Thoracic aorta (tissue), 2 donors: ENCODE results near the gene KIF4A. TPM values are rescaled to one million over a fixed set of nuclear protein-coding genes. Genes with fewer than 3 reads are reported as not detected.

Source experiments
- ATAC-seq: fragments of 150-250 bp; one replicate; pipeline ENCODE4 v1.8.0; 2017; ENCODE audit warnings: low read depth; ENCODE audit not compliant: insufficient number of reproducible peaks, low FRiP score
- DNase-seq: peaks from one replicate; pipeline ENCODE4 v3.0.0-alpha.2; 2020; ENCODE audit warnings: low spot score
- H3K27ac ChIP-seq, 2 donors: fragments of 200-600 bp; sonication (generic); 1 replicate in 1 of 2; 2 replicates in 1 of 2; pipeline ENCODE4 v1.5.1; 2016; ENCODE audit warnings: mild to moderate bottlenecking in 2 of 2, moderate library complexity in 2 of 2
- H3K27me3 ChIP-seq: fragments of 200-600 bp; sonication (generic); replicated peaks from 2 replicates; pipeline ENCODE4 v1.6.0; 2016; ENCODE audit warnings: mild to moderate bottlenecking; ENCODE audit not compliant: insufficient read depth
- H3K36me3 ChIP-seq: fragments of 200-600 bp; sonication (generic); one replicate; pipeline ENCODE4 v1.5.1; 2016
- H3K4me1 ChIP-seq, 2 donors: fragments of 200-600 bp; sonication (generic); 1 replicate in 1 of 2; 2 replicates in 1 of 2; pipeline versions ENCODE4 v1.5.1 to v1.6.0; 2016; ENCODE audit warnings: low read depth in 2 of 2, mild to moderate bottlenecking in 1 of 2; ENCODE audit not compliant: control insufficient read depth in 1 of 2
- H3K4me3 ChIP-seq: fragments of 200-600 bp; sonication (generic); 2 replicates; pipeline ENCODE4 v1.5.1; 2016; ENCODE audit warnings: mild to moderate bottlenecking
- H3K9me3 ChIP-seq: fragments of 200-600 bp; sonication (generic); 2 replicates; pipeline ENCODE4 v1.5.1; 2016
- CTCF ChIP-seq: fragments of 200-600 bp; sonication (generic); IDR thresholded peaks from one replicate; pipeline ENCODE4 v1.5.1; 2019; ENCODE audit warnings: antibody characterized with exemption
- total RNA-seq, 2 donors: library from RNA; depleted of rRNA; stranded (reverse); fragments of >200 nt; gene quantifications; one replicate each; pipeline versions ENCODE4 v1.1.0 to v1.2.3, GENCODE V29; 2016

Gene KIF4A
- total RNA-seq, 2 donors from 2014 or later, result 1.7 TPM; not detected in 1

GRCh38 chrX:70247252-70247651 is 42.7 kb upstream of the KIF4A start:
- Histone ChIP-seq H3K27ac (no peak overlapping the region), H3K4me3 (no peak overlapping the region), H3K9me3 (no peaks in the 10 kb centered on the region), H3K27me3 (no peaks in the 10 kb centered on the region), H3K4me1 (no peaks in the 10 kb centered on the region), H3K36me3 (no peaks in the 10 kb centered on the region)
- ATAC-seq (no peak), DNase-seq (no peak)
- TF ChIP-seq CTCF, result no peak

GRCh38 chrX:70252491-70252890 is 37.4 kb upstream of the KIF4A start:
- no peaks in the 10 kb centered on the region for H3K36me3 ChIP-seq

GRCh38 chrX:70253377-70254062 is 36.4 kb upstream of the KIF4A start:
- Histone ChIP-seq H3K36me3 (no peaks in the 10 kb centered on the region), H3K27me3 (no peaks in the 10 kb centered on the region), H3K4me3 (no peak overlapping the region), H3K27ac (no peak overlapping the region), H3K9me3 (no peaks in the 10 kb centered on the region), H3K4me1 (no peaks in the 10 kb centered on the region)
- DNase-seq (no peak), ATAC-seq (no peak)
- no peak for TF ChIP-seq CTCF

More at GRCh38 chrX:70252491-70252890, 37.4 kb upstream of the KIF4A start:
- no peak overlapping the region for H3K4me3 ChIP-seq
- ATAC-seq (no peak), DNase-seq (no peak)
- no peaks in the 10 kb centered on the region for H3K4me1 ChIP-seq
- no peak for TF ChIP-seq CTCF
- H3K27me3 ChIP-seq, result no peaks in the 10 kb centered on the region
- no peaks in the 10 kb centered on the region for H3K9me3 ChIP-seq
- no peak overlapping the region for H3K27ac ChIP-seq

GRCh38 chrX:70254063-70254400 is 35.9 kb upstream of the KIF4A start:
- no peak for TF ChIP-seq CTCF
- H3K27me3 ChIP-seq, result no peaks in the 10 kb centered on the region
- no peaks in the 10 kb centered on the region for H3K4me1 ChIP-seq
- H3K27ac ChIP-seq, result no peak overlapping the region
- H3K4me3 ChIP-seq, result no peak overlapping the region
- no peaks in the 10 kb centered on the region for H3K9me3 ChIP-seq
- DNase-seq (no peak), ATAC-seq (no peak)
- no peaks in the 10 kb centered on the region for H3K36me3 ChIP-seq

- TF ChIP-seq CTCF, result no peak
- Histone ChIP-seq H3K9me3 (no peaks in the 10 kb centered on the region), H3K27ac (no peak overlapping the region), H3K4me1 (no peaks in the 10 kb centered on the region), H3K36me3 (no peaks in the 10 kb centered on the region), H3K27me3 (no peaks in the 10 kb centered on the region), H3K4me3 (no peak overlapping the region)
- no peak for DNase-seq
- no peak for ATAC-seq
Measured at GRCh38 chrX:70254909-70255308, 35.0 kb upstream of the KIF4A start.
